ENCODE results near the gene PIK3AP1. TPM values are rescaled to one million over a fixed set of nuclear protein-coding genes. Genes with fewer than 3 reads are reported as not detected.
"Not testable (repeated sequence)": the region's sequence is repeated elsewhere in the genome, so short reads cannot be mapped to it uniquely, and the experiment has no call there.

Gene PIK3AP1
- polyA plus RNA-seq, 1 experiment = 0.04 TPM

GRCh38 chr10:96764425-96765060, 44.2 kb upstream of the PIK3AP1 start:
- CTCF ChIA-PET = interaction anchor here (0.8 to 1.7 kb wide), 6 partner anchors 11 to 446 kb away, joined by 3 to 10 read pairs (median 5); no protein-coding TSS in a partner anchor
- H3K4me3 ChIP-seq (ENCODE audit: low read depth, low read length) = no peak overlapping the region
- POLR2A ChIA-PET = no interaction called here
- TF ChIP-seq CTCF (IDR thresholded peaks at IDR 0.05; ENCODE audit: insufficient read depth, low read depth, low read length) = no peak
- peaks cover 1% of the 10 kb centered on the region; the same call in 1 of the 2 replicates for H3K27me3 ChIP-seq (ENCODE audit: control insufficient read depth, insufficient read depth, low read length)
- no peaks in the 10 kb centered on the region for H3K36me3 ChIP-seq (ENCODE audit: control insufficient read depth, insufficient read depth, low read length)
- no peak for DNase-seq (ENCODE audit: low read depth)

- TF ChIP-seq CTCF (IDR thresholded peaks at IDR 0.05; ENCODE audit: insufficient read depth, low read depth, low read length) = no peak
- ChIA-PET CTCF (interaction anchor here (0.7 kb wide), 1 partner anchor 70 kb away, joined by 3 read pairs; no protein-coding TSS in a partner anchor), POLR2A (no interaction called here)
These were observed 38.1 kb upstream of the PIK3AP1 start for GRCh38 chr10:96758423-96758822.

GRCh38 chr10:96756111-96756903, 36.0 kb upstream of the PIK3AP1 start:
- Histone ChIP-seq H3K27me3 (ENCODE audit: control insufficient read depth, insufficient read depth, low read length) (peaks cover 3% of the 10 kb centered on the region; the same call in 1 of the 2 replicates), H3K36me3 (ENCODE audit: control insufficient read depth, insufficient read depth, low read length) (no peaks in the 10 kb centered on the region), H3K4me3 (ENCODE audit: low read depth, low read length) (no peak overlapping the region)
- CTCF ChIA-PET = interaction anchor here (1.2 kb wide), 1 partner anchor 265 kb away, joined by 4 read pairs; no protein-coding TSS in a partner anchor
- POLR2A ChIA-PET = no interaction called here
- DNase-seq (ENCODE audit: low read depth) = no peak
- no peak for TF ChIP-seq CTCF (IDR thresholded peaks at IDR 0.05; ENCODE audit: insufficient read depth, low read depth, low read length)

More at GRCh38 chr10:96758423-96758822, 38.1 kb upstream of the PIK3AP1 start:
- Histone ChIP-seq H3K36me3 (ENCODE audit: control insufficient read depth, insufficient read depth, low read length) (no peaks in the 10 kb centered on the region), H3K27me3 (ENCODE audit: control insufficient read depth, insufficient read depth, low read length) (peaks cover 3% of the 10 kb centered on the region; the same call in 1 of the 2 replicates), H3K4me3 (ENCODE audit: low read depth, low read length) (no peak overlapping the region)
- DNase-seq (ENCODE audit: low read depth) = no peak

- H3K27me3 ChIP-seq (ENCODE audit: control insufficient read depth, insufficient read depth, low read length) = peaks cover 3% of the 10 kb centered on the region; the same call in 1 of the 2 replicates
- CTCF ChIA-PET = no interaction called here
- TF ChIP-seq CTCF (IDR thresholded peaks at IDR 0.05; ENCODE audit: insufficient read depth, low read depth, low read length) = no peak
- no peaks in the 10 kb centered on the region for H3K36me3 ChIP-seq (ENCODE audit: control insufficient read depth, insufficient read depth, low read length)
- DNase-seq (ENCODE audit: low read depth) = no peak
- H3K4me3 ChIP-seq (ENCODE audit: low read depth, low read length) = no peak overlapping the region
- POLR2A ChIA-PET = no interaction called here
These were observed 33.6 kb upstream of the PIK3AP1 start for GRCh38 chr10:96753956-96754355.

GRCh38 chr10:96752375-96752774, 32.1 kb upstream of the PIK3AP1 start:
- no peak for TF ChIP-seq CTCF (IDR thresholded peaks at IDR 0.05; ENCODE audit: insufficient read depth, low read depth, low read length)
- DNase-seq (ENCODE audit: low read depth) = no peak
- Histone ChIP-seq H3K36me3 (ENCODE audit: control insufficient read depth, insufficient read depth, low read length) (no peaks in the 10 kb centered on the region), H3K27me3 (ENCODE audit: control insufficient read depth, insufficient read depth, low read length) (peaks cover 3% of the 10 kb centered on the region; the same call in 1 of the 2 replicates), H3K4me3 (ENCODE audit: low read depth, low read length) (no peak overlapping the region)
- POLR2A ChIA-PET = no interaction called here
- CTCF ChIA-PET = interaction anchor here (1.0 kb wide), 1 partner anchor 111 kb away, joined by 5 read pairs; no protein-coding TSS in a partner anchor

- DNase-seq (ENCODE audit: low read depth); H3K27me3 ChIP-seq (ENCODE audit: control insufficient read depth, insufficient read depth, low read length); H3K36me3 ChIP-seq (ENCODE audit: control insufficient read depth, insufficient read depth, low read length); H3K4me3 ChIP-seq (ENCODE audit: low read depth, low read length); POLR2A ChIA-PET; CTCF ChIA-PET: not testable (repeated sequence)
These were observed 30.0 kb upstream of the PIK3AP1 start for GRCh38 chr10:96750316-96750715.
